ENCODE results near the gene EDN1. TPM values are rescaled to one million over a fixed set of nuclear protein-coding genes. Genes with fewer than 3 reads are reported as not detected.
"Not testable (repeated sequence)": the region's sequence is repeated elsewhere in the genome, so short reads cannot be mapped to it uniquely, and the experiment has no call there.

EDN1 gene
- total RNA-seq, 1 experiment from 2014 or later, result 15.1 TPM

DNA sequence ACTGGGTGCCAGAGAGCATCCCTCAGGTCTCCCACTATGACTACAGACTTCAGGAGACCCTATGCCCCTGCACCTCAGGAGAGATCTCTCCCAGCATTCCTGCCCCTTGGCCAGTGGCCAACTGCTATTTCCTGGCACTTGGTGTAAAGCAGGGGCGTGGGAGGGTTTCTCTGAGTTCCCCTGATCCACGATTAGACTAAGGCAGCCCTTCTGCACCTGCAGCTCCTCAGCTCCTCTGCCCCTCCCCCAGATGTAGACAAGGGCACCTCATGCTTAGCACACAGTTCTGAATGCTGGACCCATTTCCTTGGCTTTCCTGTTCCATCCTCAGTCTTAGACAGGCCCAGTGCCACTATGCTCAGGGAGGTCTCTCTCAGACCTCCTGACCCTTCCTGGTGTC lies 28.6 kb downstream of the EDN1 start:
- Histone ChIP-seq H3K4me1 (ENCODE audit: control insufficient read depth, insufficient read depth, low read length) (peaks cover 14% of the 10 kb centered on the region), H3K27me3 (ENCODE audit: control insufficient read depth, insufficient read depth, low read length) (no peaks in the 10 kb centered on the region), H3K9me3 (ENCODE audit: control insufficient read depth, insufficient read depth, low read depth, low read length) (peaks cover 16% of the 10 kb centered on the region), H3K27ac (ENCODE audit: low read length) (peak overlapping the region; percentile 64; the same call in 1 of the 2 replicates), H3K4me3 (ENCODE audit: low read depth in 2 of 2, low read length in 2 of 2) (no peak overlapping the region), H3K36me3 (ENCODE audit: control insufficient read depth, insufficient read depth, low read length) (no peaks in the 10 kb centered on the region)
- intact Hi-C loops (cut with micrococcal nuclease; ENCODE audit: unreplicated experiment) (loop anchor here (10.0 kb wide), 1 partner anchor 176 kb away; no protein-coding TSS in a partner anchor), in situ Hi-C loops (cut with HindIII; ENCODE audit: low pct_unique_long_range_greater_than_20kb, low sequenced_read_pairs) (no loop called here)
- ChIA-PET CTCF (no interaction called here), POLR2A (no interaction called here)
- no peak for TF ChIP-seq TCF7L2 (IDR thresholded peaks at IDR 0.05; ENCODE audit: low read depth, low read length)
- TF ChIP-seq POLR2AphosphoS5 (IDR thresholded peaks at IDR 0.05; ENCODE audit: low read depth, low read length), result no peak
- TF ChIP-seq SIN3A (IDR thresholded peaks at IDR 0.05; ENCODE audit: borderline replicate concordance, insufficient read depth, low read depth, low read length), result no peak
- TF ChIP-seq, protein P1, sequence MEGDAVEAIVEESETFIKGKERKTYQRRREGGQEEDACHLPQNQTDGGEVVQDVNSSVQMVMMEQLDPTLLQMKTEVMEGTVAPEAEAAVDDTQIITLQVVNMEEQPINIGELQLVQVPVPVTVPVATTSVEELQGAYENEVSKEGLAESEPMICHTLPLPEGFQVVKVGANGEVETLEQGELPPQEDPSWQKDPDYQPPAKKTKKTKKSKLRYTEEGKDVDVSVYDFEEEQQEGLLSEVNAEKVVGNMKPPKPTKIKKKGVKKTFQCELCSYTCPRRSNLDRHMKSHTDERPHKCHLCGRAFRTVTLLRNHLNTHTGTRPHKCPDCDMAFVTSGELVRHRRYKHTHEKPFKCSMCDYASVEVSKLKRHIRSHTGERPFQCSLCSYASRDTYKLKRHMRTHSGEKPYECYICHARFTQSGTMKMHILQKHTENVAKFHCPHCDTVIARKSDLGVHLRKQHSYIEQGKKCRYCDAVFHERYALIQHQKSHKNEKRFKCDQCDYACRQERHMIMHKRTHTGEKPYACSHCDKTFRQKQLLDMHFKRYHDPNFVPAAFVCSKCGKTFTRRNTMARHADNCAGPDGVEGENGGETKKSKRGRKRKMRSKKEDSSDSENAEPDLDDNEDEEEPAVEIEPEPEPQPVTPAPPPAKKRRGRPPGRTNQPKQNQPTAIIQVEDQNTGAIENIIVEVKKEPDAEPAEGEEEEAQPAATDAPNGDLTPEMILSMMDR (IDR thresholded peaks at IDR 0.05), result no peak
- TF ChIP-seq, protein P2, sequence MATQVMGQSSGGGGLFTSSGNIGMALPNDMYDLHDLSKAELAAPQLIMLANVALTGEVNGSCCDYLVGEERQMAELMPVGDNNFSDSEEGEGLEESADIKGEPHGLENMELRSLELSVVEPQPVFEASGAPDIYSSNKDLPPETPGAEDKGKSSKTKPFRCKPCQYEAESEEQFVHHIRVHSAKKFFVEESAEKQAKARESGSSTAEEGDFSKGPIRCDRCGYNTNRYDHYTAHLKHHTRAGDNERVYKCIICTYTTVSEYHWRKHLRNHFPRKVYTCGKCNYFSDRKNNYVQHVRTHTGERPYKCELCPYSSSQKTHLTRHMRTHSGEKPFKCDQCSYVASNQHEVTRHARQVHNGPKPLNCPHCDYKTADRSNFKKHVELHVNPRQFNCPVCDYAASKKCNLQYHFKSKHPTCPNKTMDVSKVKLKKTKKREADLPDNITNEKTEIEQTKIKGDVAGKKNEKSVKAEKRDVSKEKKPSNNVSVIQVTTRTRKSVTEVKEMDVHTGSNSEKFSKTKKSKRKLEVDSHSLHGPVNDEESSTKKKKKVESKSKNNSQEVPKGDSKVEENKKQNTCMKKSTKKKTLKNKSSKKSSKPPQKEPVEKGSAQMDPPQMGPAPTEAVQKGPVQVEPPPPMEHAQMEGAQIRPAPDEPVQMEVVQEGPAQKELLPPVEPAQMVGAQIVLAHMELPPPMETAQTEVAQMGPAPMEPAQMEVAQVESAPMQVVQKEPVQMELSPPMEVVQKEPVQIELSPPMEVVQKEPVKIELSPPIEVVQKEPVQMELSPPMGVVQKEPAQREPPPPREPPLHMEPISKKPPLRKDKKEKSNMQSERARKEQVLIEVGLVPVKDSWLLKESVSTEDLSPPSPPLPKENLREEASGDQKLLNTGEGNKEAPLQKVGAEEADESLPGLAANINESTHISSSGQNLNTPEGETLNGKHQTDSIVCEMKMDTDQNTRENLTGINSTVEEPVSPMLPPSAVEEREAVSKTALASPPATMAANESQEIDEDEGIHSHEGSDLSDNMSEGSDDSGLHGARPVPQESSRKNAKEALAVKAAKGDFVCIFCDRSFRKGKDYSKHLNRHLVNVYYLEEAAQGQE (IDR thresholded peaks at IDR 0.05; ENCODE audit: insufficient read depth in 1 of 2, low read depth in 2 of 2, low read length in 1 of 2), result no peak
- ATAC-seq (no peak), DNase-seq (ENCODE audit: low read depth, low spot score) (no peak)
- BruUV-seq (replicated peaks), result no TSS peak

DNA sequence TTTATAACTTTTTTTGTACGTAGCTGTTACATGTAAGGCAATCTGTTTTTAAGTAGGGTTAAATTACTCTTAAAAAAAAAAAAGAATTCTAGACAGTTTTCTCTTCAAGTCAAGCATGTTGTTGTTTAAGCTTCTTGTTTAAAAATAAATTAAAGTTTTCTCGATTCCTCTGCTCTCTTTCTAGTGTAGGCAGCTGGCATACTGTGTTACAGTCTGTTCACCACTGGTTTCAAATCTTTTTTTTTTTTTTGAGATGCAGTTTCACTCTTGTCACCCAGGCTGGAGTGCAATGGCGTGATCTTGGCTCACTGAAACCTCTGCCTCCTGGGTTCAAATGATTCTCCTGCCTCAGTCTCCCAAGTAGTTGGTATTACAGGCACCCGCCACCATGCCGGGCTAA lies 29.9 kb downstream of the EDN1 start:
- BruUV-seq (replicated peaks); DNase-seq (ENCODE audit: low read depth, low spot score); CTCF ChIA-PET; ATAC-seq; intact Hi-C loops (cut with micrococcal nuclease; ENCODE audit: unreplicated experiment); H3K36me3 ChIP-seq (ENCODE audit: control insufficient read depth, insufficient read depth, low read length); H3K4me3 ChIP-seq (ENCODE audit: low read depth in 2 of 2, low read length in 2 of 2); H3K27ac ChIP-seq (ENCODE audit: low read length); H3K27me3 ChIP-seq (ENCODE audit: control insufficient read depth, insufficient read depth, low read length): not testable (repeated sequence)
- POLR2A ChIA-PET, result interaction anchor here (0.7 kb wide), 1 partner anchor 118 kb away, joined by 3 read pairs; no protein-coding TSS in a partner anchor
- in situ Hi-C loops (cut with HindIII; ENCODE audit: low pct_unique_long_range_greater_than_20kb, low sequenced_read_pairs), result loop anchor here (10.0 kb wide), 1 partner anchor 165 kb away; no protein-coding TSS in a partner anchor
- Histone ChIP-seq H3K4me1 (ENCODE audit: control insufficient read depth, insufficient read depth, low read length) (peaks cover 12% of the 10 kb centered on the region), H3K9me3 (ENCODE audit: control insufficient read depth, insufficient read depth, low read depth, low read length) (peaks cover 16% of the 10 kb centered on the region)

DNA sequence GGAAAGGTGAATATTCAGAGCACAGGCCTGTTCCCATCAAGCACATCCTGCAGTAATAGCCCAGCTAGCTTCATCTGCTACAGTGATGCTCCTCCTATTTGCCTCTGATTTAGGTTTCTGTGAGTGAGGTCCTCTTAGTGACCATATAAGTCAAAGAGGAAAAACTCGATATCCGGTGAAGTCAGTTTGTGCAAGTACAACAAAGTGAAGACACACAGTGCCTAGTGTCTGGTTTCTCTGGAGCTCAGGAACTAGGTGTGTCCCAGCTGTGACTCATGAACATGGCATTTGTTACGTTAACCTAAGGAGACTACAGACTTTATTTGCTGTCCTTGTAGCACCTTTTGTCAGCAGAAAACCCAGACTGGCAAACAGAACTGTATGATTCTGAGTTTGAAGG lies 33.9 kb downstream of the EDN1 start:
- intact Hi-C loops (cut with micrococcal nuclease; ENCODE audit: unreplicated experiment), result no loop called here
- H3K27ac ChIP-seq (ENCODE audit: low read length), result peak overlapping the region; percentile 82
- in situ Hi-C loops (cut with HindIII; ENCODE audit: low pct_unique_long_range_greater_than_20kb, low sequenced_read_pairs), result loop anchor here (10.0 kb wide), 1 partner anchor 161 kb away; no protein-coding TSS in a partner anchor
- TF ChIP-seq, protein P1 (IDR thresholded peaks at IDR 0.05), result no peak
- no peak; the same call in 1 of the 2 replicates for TF ChIP-seq POLR2AphosphoS5 (IDR thresholded peaks at IDR 0.05; ENCODE audit: low read depth, low read length)
- TF ChIP-seq SIN3A (IDR thresholded peaks at IDR 0.05; ENCODE audit: borderline replicate concordance, insufficient read depth, low read depth, low read length), result no peak
- TF ChIP-seq, protein P2 (IDR thresholded peaks at IDR 0.05; ENCODE audit: insufficient read depth in 1 of 2, low read depth in 2 of 2, low read length in 1 of 2), result no peak
- no peak for TF ChIP-seq TCF7L2 (IDR thresholded peaks at IDR 0.05; ENCODE audit: low read depth, low read length)
- no peaks in the 10 kb centered on the region for H3K27me3 ChIP-seq (ENCODE audit: control insufficient read depth, insufficient read depth, low read length)
- no peak overlapping the region for H3K4me3 ChIP-seq (ENCODE audit: low read depth in 2 of 2, low read length in 2 of 2)
- no peaks in the 10 kb centered on the region for H3K36me3 ChIP-seq (ENCODE audit: control insufficient read depth, insufficient read depth, low read length)
- ATAC-seq, result peak; percentile 88
- ChIA-PET CTCF (no interaction called here), POLR2A (no interaction called here)
- DNase-seq (ENCODE audit: low read depth, low spot score), result no peak
- peaks cover 7% of the 10 kb centered on the region for H3K9me3 ChIP-seq (ENCODE audit: control insufficient read depth, insufficient read depth, low read depth, low read length)
- BruUV-seq (replicated peaks), result no TSS peak
- peaks cover 22% of the 10 kb centered on the region for H3K4me1 ChIP-seq (ENCODE audit: control insufficient read depth, insufficient read depth, low read length)

All from Panc1 (cell line).